GM12878 (cell line): Measurements from ENCODE around the gene TMEM53. TPM values are rescaled to one million over a fixed set of nuclear protein-coding genes. Genes with fewer than 3 reads are reported as not detected.
A peak's percentile ranks its signal among the peaks of the same experiment; 100 is the strongest.

Experiments used
- BCL11A ChIP-seq: IDR thresholded peaks from 2 replicates; pipeline ENCODE4 v1.6.1; 2011; ENCODE audit warnings: low read depth, low read length
- CEBPB ChIP-seq, 2 experiments: fragments of 150-350 bp in 1 of 2; IDR thresholded peaks; 2 replicates each; pipeline ENCODE4 v1.6.1; 2012 to 2014; ENCODE audit warnings: low read depth in 2 of 2, low read length in 2 of 2, borderline replicate concordance in 1 of 2, inconsistent platforms in 1 of 2
- CEBPZ ChIP-seq: fragments of 150-350 bp; IDR thresholded peaks from 2 replicates; pipeline ENCODE4 v1.6.1; 2016; ENCODE audit warnings: low read depth, low read length
- CTCF ChIP-seq, 3 experiments: IDR thresholded peaks in 2 of 3; conservative IDR thresholded peaks in 1 of 3; 2 replicates each; pipeline ENCODE4 v1.5.1; 2011; ENCODE audit warnings: low read depth in 3 of 3, low read length in 3 of 3, mild to moderate bottlenecking in 3 of 3, control low read depth in 2 of 3, moderate library complexity in 2 of 3, inconsistent platforms in 1 of 3, mixed read lengths in 1 of 3; ENCODE audit not compliant: control insufficient read depth in 2 of 3, insufficient read depth in 1 of 3; ENCODE audit errors: extremely low read depth in 1 of 3
- ELK1 ChIP-seq: IDR thresholded peaks from 2 replicates; pipeline ENCODE4 v1.6.1; 2012; ENCODE audit warnings: low read depth, low read length, improper control_type of control experiment
- FOXM1 ChIP-seq: IDR thresholded peaks from 2 replicates; pipeline ENCODE4 v1.6.1; 2012; ENCODE audit warnings: low read depth, mild to moderate bottlenecking, inconsistent platforms, low read length, moderate library complexity
- GABPA ChIP-seq: IDR thresholded peaks from 2 replicates; pipeline ENCODE4 v1.6.1; 2014; ENCODE audit warnings: antibody characterized with exemption, low read depth, mild to moderate bottlenecking, inconsistent platforms
- HDAC2 ChIP-seq: fragments of 200-600 bp; sonication (generic); IDR thresholded peaks from 2 replicates; pipeline ENCODE4 v1.6.1; 2017
- IKZF2 ChIP-seq, 2 experiments: fragments of 450-650 bp; IDR thresholded peaks; 2 replicates each; pipeline ENCODE4 v1.6.1; 2017; ENCODE audit warnings: mild to moderate bottlenecking in 2 of 2, moderate library complexity in 2 of 2
- MEF2B ChIP-seq: fragments of 450-650 bp; IDR thresholded peaks from 2 replicates; pipeline ENCODE4 v1.6.1; 2018; ENCODE audit warnings: mild to moderate bottlenecking, moderate library complexity; ENCODE audit not compliant: partially characterized antibody, poor library complexity, severe bottlenecking
- MYC ChIP-seq: IDR thresholded peaks from 2 replicates; pipeline ENCODE4 v1.6.1; 2011; ENCODE audit warnings: mild to moderate bottlenecking, low read length, moderate library complexity, inconsistent platforms; ENCODE audit not compliant: insufficient read depth, insufficient replicate concordance, insufficient read length, severe bottlenecking
- NKRF ChIP-seq: fragments of 450-650 bp; conservative IDR thresholded peaks from 2 replicates; pipeline ENCODE4 v1.6.1; 2017; ENCODE audit warnings: mild to moderate bottlenecking, moderate library complexity
- PAX8 ChIP-seq: fragments of 450-650 bp; IDR thresholded peaks from 2 replicates; pipeline ENCODE4 v1.6.1; 2017; ENCODE audit warnings: mild to moderate bottlenecking, moderate library complexity
- PKNOX1 ChIP-seq: fragments of 450-650 bp; IDR thresholded peaks from 2 replicates; pipeline ENCODE4 v1.6.1; 2016; ENCODE audit warnings: mild to moderate bottlenecking
- SRF ChIP-seq, 2 experiments: IDR thresholded peaks; 2 replicates each; pipeline ENCODE4 v1.6.1; 2011; ENCODE audit warnings: low read depth in 2 of 2, low read length in 2 of 2, mild to moderate bottlenecking in 1 of 2, moderate library complexity in 1 of 2
- ZBED1 ChIP-seq: IDR thresholded peaks from 2 replicates; pipeline ENCODE4 v1.6.1; 2016; ENCODE audit warnings: borderline replicate concordance
- ZNF622 ChIP-seq: fragments of 450-650 bp; IDR thresholded peaks from 2 replicates; pipeline ENCODE4 v1.6.1; 2017; ENCODE audit warnings: mild to moderate bottlenecking, inconsistent platforms
- ZZZ3 ChIP-seq: IDR thresholded peaks from 2 replicates; pipeline ENCODE4 v1.6.1; 2011; ENCODE audit warnings: low read depth; ENCODE audit not compliant: control insufficient read depth, insufficient read length
- polyA plus RNA-seq, 11 experiments: library from polyadenylated mRNA; depleted of rRNA in 4 of 11; unstranded in 6 of 11; stranded (reverse) in 5 of 11; fragments of >200 nt; fragmentation: Nextera tagmentation in 4 of 11; fragmentation: Illumina TruSeq in 1 of 11; extraction: Ambion mirVana in 4 of 11; extraction: Trizol in 1 of 11; gene quantifications; 1 replicate in 1 of 11; 2 replicates in 10 of 11; pipeline versions ENCODE4 v1.2.1 to v1.2.3, GENCODE V29; 2011 to 2016; ENCODE audit warnings: inconsistent platforms in 2 of 11, missing spikeins in 2 of 11, low read depth in 1 of 11
- total RNA-seq, 4 experiments: library from RNA; depleted of rRNA in 3 of 4; stranded (reverse); fragments of >200 nt in 3 of 4; fragmentation: Illumina TruSeq in 1 of 4; extraction: Trizol in 1 of 4; gene quantifications; 2 replicates each; pipeline versions ENCODE4 v1.2.1 to v1.2.3, GENCODE V29; 2013 to 2021

The TMEM53 gene
- total and polyA plus RNA-seq, 10 of the 15 experiments (the other 5 are each of a cell fraction or from before 2014, with no cell fraction given) = 3.1 to 23.9 (median 11.1) TPM

GRCh38 chr1:44698138-44698537 is 23.9 kb upstream of the TMEM53 start (continued):
- TF ChIP-seq MEF2B = peak; percentile 39
- no peak for TF ChIP-seq ZBED1
- TF ChIP-seq ZZZ3 = no peak
- TF ChIP-seq MYC = no peak
- TF ChIP-seq NKRF = no peak
- TF ChIP-seq CEBPZ = no peak
- TF ChIP-seq PKNOX1 = no peak
- no peak for TF ChIP-seq GABPA
- TF ChIP-seq FOXM1 = peak; percentile 29; the same call in 1 of the 2 replicates
- 0 out of 4 replicates have a peak, but pooled peaks of 1 of the 2 experiments have one; percentile 29 for TF ChIP-seq IKZF2 (IDR thresholded peaks at IDR 0.05)
- no peak for TF ChIP-seq ZNF622
- no peak for TF ChIP-seq PAX8
- no peak for TF ChIP-seq BCL11A
- no peak for TF ChIP-seq ELK1
- TF ChIP-seq CTCF (IDR thresholded peaks at IDR 0.05 in 2 of 3, conservative IDR thresholded peaks at IDR 0.05 in 1 of 3; ENCODE audit: control insufficient read depth in 2 of 3, extremely low read depth in 1 of 3, insufficient read depth in 1 of 3, low read depth in 3 of 3, low read length in 3 of 3) = no peak
- TF ChIP-seq CEBPB (IDR thresholded peaks at IDR 0.05; ENCODE audit: borderline replicate concordance in 1 of 2, low read depth in 2 of 2, low read length in 2 of 2) = no peak
- no peak for TF ChIP-seq SRF (IDR thresholded peaks at IDR 0.05; ENCODE audit: low read depth in 2 of 2, low read length in 2 of 2)
- no peak for TF ChIP-seq HDAC2
